NCI-H1417 (cell line): ENCODE measurements around the gene DVL1.
A peak's percentile ranks its signal among the peaks of the same experiment; 100 is the strongest.

Experiments used
- DNase-seq, 3 experiments: peaks; one replicate each; lab custom pipeline; 2025; lab: John Stamatoyannopoulos, UW

DVL1 gene

DNA sequence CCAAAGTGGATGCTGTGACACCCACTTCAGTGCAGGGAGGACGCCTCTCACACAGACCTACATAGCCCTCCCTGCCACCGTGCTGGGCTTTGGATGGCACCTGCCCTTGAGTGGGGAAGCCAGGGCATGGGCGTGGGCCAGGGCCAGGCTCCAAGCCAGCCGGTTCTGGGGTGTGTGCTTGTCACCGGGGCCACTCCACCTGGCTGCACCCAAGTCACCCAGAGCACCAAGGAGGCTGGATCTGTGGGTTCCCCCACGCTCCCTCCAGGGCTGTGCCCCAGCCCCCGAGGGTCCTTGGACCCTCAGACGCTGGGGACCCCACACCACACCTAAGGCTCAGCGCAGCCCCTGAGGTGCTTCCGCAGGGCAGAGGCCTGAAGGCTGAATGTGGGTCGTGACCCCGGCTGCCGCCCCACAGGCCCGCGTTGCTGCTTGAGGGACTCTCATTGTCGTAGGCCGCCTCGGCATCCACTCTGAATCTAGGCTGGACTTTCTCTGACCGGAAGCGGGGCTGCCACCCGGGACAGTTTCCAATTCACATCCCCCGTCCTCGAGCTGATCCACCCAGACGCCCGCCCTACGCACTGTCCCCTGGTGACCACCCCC is 7.7 kb upstream of the DVL1 start:
- DNase-seq: no peak

- no peak for DNase-seq
Measured at GRCh38 chr1:1356166-1356795, 7.1 kb upstream of the DVL1 start.

DNA sequence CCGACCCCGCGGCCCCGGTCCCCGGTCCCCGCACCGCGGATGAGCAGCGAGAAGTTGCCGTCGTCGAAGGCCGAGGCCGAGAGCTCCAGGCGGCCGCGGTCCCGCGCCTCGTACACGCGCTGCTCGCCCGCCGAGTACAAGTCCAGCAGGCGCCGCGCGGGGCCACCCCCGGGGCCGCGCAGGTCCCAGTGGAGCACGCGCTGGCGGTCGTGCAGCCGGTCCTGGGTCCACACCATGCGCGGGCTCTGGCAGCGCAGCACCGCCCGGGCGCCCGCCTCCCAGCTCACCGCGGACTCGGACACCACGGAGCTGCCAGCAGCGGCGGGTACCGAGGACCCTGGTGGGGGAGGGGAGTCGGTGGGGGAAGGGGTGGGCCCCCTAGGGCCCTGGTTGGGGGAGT is 6.2 kb upstream of the DVL1 start:
- DNase-seq: no peak

DNA sequence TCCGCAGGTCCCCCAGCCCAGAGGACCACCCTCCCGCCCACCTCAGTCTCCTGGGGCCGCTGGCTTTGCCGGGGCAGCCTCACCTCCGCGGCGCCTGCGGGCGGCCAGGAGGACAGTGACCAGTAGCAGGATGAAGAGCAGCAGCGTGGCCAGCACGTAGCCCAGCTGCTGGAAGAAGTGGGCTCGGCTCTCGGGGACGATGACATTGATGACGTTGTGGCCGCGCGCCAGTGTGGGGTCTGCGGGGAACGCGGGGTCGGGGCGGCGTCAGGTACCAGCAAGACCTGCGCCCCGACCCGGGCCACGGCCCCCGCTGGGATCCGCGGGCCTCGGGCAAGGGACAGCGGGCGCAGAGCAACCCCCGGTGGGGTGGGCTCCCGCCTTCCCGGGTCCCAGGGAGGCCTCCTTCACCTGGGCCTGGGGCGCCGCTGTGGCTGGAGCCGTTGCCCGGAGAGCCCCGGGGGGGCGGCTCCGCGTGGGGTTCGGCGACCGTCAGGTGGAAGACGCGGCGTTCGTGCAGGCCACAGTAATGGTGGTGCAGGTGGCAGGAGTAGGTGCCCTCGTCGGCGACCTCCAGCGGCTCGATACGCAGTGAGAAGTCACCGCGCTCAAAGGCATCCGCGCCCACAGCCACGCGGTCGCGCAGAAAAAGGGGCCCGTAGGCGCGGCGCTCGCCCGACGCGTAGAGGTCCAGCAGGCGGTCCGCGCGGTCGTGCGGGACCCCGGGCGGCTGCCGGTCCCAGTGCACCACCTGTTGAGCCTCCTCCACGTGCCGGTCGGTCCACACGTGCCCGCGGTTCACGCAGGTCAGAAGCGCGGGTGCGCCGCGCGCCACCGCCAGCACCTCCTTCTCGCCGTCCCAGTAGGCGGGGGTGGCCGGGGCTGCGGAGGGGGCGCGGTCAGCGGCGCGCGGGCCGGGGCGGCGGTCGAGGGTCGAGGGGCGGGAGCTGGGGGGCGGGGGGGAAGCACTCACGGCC is 5.3 kb upstream of the DVL1 start:
- DNase-seq: peak in 1 of 3 experiments; percentile 53

DNA sequence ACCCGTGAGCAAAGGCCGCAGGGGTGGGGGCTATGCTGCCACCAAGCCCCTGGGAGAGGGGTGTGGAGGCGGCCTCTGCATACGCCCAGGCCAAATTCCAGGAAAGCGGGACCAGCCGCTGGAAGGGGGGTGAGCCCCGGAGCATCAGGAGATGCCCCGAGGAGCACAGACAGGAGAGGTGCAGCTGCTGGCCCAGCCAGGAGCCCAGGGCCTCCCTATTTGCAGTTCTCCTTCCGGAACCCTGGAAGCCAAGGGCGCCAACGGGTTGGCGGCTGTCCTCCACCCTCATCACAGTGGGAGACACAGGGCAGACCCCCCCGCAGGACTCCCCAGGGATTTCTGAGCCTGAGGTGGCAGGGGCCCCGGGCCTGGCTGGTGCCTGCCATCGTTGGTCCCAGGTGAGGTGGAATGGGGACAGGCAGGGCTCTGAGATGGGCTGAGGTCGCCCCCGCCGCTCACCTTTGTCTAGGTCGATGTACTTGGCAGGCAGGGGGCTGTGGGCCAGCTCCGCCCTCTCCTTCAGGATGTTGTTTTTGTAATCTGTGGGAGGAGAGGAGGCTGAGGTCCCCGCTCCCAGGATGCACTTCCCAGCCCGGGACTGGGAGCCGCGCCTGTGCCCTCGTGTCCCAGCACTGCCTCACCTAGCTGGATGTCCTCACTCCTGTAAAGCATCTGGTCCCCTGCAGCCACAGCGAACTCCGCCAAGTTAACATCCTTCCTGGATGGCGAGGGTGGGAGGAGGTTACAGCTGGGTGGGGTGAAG is 4.4 kb upstream of the DVL1 start:
- peak in 2 of 3 experiments; percentile 65 to 74 for DNase-seq

DNA sequence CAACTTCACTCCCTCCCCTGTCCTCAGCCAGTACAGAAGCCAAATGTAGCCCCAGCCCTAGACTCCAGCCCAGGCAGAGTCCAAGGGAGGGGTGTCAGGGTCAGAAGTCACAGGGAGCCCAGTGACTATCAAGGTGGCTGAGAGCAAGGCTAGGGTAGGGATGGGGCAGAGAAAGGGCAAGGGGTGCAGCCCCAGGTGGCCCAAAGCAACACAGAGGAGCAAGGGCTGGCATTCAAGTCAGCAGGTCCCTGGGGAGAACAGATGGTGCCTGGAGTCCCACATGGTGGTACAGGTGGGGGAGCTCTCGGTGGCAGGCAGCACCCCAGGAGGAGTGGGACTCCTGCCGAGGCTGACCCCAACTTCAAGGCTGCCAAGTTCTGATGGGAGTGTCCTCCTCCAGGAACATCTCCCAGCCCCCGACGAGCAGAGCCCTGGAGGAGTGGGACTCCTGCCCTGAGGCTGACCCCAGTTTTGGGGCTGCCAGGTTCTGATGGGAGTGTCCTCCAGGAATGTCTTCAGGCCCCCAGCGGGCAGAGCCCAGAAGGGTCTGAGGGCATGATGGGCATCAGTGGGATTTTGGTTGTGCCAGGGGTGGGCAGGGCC is 3.7 kb upstream of the DVL1 start:
- no peak for DNase-seq

GRCh38 chr1:1351511-1352427 is 2.6 kb upstream of the DVL1 start:
- DNase-seq: no peak

DNA sequence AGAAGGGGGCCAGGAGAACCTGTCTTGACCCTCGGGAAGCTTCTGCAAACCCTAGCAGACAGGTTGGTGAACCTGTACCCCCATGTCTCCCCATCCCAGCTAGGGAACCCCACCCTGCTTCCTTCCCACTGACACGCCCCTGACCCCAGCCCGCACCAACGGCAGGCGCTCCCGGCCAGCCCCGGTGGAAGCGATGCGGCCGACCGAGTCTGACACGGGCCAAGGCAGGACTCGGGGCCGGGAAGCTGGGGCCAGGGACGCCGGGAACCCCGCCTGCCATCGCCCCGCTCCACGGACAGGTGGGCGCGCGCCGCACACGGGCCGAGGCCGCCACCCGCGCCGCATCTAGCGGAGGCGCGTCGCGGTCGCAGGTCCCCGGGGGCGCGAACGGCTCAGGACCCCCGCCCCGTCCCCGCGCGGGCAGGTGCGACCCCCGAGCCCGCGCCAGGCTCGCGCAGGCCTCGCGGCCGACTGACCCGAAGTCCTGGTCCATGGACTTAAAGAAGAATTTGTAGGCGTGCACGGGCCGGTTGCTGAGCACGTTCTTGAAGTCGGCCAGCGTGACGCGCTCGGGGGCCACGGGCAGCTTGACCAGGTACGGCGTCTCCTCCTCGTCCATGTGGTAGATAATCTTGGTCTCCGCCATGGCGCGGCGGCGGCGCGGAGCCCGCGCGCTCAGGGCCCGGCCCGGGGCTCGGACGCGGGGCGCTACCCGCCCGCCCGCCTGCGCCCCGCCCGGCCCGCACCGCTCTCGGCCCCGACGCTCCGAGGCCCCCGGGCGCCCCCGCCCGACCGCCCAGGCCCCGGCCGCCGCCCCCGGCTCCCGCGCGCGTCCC is 580 bp downstream of the DVL1 start:
- peak in 2 of 3 experiments; percentile 48 to 51 for DNase-seq

- no peak for DNase-seq
Measured at GRCh38 chr1:1347663-1348419, 1.4 kb downstream of the DVL1 start.

DNA sequence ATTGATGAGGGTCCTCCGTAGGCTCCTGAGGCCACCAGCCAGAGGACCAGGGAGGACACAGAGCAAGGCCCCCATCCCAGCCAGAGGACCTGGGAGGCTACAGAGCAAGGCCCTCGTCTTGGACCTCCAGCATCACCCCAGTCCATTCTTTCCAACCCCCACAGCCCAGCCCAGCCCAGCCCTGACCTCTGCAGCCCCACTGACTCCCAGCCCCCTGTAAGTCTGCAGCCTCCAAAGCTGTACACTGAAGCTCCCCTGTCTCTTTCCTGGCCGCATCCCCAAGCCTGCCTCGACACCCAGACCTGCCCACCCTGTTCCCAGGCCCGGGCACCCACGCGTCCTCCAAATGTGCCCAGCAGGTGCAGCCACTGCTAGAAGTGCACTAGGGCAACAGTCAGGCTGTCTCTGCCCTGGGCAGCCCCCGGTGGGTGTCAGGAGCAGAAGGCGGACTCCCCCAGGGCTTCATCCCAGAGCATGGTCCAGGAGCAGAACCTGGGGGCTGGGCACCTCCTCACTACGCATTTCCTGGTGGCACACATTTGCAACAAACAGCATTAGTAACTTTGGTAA is 2.1 kb downstream of the DVL1 start:
- DNase-seq: no peak

DNA sequence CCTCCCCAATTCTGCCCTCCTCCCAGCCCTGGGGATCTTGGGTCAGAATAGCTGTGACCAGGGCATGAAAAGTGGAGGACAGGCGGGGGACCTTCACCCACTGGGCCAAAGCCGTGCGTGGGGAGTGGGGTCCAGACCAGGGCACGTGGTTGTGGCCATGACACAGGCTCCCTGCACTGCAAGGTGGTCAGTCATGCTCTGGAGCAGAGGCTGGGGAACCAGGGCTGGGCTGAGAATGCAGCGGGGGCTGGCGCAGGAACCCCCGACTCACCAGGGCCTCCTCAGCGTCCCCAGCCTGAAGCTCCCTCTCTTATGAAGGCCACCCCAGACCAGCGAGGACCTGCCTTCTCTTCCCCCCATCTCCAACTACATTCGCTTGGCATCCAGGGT is 2.7 kb downstream of the DVL1 start:
- DNase-seq: no peak

GRCh38 chr1:1345860-1346500 is 3.2 kb downstream of the DVL1 start:
- no peak for DNase-seq

DNA sequence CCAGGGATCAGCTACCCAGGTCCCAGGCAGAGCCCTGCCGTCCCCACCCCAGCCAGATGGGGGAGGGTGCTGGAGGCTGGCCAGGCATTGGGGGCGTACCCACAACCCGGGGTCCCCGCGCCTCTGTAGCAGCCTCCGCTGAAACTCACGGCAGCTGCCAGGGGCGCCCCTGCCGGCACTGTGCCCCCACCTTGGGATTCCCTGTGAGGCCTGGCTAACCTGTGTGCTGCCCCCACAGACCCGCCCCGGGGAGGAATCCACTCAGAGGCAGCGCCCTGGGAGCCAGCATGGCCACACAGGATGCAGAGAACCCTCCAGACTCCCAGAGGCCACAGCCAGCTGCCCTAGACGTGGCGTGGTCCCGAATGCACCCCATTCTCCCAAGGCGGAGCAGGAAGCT is 3.8 kb downstream of the DVL1 start:
- no peak for DNase-seq

GRCh38 chr1:1344655-1345361 is 4.4 kb downstream of the DVL1 start:
- DNase-seq: no peak

GRCh38 chr1:1343811-1344421 is 5.3 kb downstream of the DVL1 start:
- no peak for DNase-seq

DNA sequence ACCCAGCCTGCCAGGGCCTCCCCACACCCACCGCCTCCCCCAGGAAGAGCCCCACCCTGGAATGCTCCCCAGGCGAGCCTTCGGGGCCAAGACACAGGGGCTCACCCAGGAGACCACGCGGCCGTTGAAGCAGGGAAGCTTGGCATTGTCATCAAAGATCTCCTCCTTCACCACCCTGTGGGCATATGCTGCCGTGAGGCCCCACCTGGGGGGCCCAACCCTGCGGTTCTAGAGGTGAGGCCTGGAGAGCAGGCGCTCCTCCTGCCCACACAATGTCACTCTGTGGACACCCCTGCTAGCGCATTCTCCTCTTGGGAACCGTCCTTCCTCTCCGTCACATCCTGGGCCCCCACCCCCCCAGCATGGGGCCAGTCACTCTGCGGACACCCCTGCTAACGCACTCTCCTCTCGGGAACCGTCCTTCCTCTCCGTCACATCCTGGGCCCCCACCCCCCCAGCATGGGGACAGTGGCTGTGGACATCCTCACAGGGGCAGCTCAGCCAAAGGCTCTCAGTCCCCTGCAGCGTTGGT is 6.6 kb downstream of the DVL1 start:
- no peak for DNase-seq

DNA sequence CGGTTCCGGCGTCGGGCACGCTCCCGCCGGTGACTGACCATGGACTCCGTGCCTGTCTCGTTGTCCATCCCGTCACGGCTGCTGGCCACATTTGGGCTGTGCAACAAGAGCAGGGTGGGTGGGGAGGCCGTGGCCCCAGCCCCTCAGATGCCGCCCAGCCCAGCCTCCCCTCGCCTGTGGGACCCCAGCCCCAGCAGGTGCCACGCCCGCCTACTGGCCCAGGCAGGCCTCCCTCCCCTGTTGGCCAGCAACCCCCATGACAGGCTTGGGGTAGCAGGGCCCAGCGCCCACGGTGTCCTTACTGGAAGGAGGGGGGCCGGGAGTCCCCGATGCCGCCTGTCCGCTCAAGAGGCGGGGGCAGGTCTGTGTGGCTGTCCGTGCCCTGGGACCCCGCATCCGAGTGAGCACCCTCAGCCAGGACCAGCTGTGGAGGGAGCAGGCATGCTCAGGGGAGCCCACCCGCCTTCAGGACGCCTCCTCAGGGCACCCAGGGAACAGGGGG is 7.1 kb downstream of the DVL1 start:
- no peak for DNase-seq
